ENCODE results near the gene BAX.

The BAX gene

DNA sequence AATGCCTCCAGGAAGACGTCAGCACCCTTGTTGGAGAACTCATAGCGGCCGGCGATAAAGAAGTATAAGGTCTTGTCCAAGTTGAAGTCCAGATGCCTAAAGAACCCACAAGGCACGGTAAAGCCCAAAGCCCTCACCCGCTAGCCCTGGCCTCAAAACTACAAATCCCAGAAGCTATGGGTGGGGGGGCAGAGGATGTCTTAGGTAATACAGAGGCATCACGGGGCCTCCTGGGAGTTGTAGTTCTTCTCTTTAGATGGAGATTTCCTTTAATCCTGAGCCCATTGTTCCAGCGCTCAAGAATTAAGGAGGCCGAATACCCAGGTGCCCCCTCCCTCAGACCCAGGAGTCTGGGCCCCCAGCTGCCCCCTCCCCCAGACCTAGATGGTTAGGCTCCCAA is 27.6 kb downstream of the BAX start:
- TF ChIP-seq, protein P1, sequence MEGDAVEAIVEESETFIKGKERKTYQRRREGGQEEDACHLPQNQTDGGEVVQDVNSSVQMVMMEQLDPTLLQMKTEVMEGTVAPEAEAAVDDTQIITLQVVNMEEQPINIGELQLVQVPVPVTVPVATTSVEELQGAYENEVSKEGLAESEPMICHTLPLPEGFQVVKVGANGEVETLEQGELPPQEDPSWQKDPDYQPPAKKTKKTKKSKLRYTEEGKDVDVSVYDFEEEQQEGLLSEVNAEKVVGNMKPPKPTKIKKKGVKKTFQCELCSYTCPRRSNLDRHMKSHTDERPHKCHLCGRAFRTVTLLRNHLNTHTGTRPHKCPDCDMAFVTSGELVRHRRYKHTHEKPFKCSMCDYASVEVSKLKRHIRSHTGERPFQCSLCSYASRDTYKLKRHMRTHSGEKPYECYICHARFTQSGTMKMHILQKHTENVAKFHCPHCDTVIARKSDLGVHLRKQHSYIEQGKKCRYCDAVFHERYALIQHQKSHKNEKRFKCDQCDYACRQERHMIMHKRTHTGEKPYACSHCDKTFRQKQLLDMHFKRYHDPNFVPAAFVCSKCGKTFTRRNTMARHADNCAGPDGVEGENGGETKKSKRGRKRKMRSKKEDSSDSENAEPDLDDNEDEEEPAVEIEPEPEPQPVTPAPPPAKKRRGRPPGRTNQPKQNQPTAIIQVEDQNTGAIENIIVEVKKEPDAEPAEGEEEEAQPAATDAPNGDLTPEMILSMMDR (IDR thresholded peaks at IDR 0.05) = no peak
- Histone ChIP-seq H3K27me3 (ENCODE audit: control insufficient read depth, insufficient read depth, low read length) (no peaks in the 10 kb centered on the region), H3K4me2 (ENCODE audit: low read length) (no peak overlapping the region), H3K4me1 (no peaks in the 10 kb centered on the region), H2AFZ (no peak overlapping the region), H3K27ac (no peak overlapping the region), H3K9me3 (ENCODE audit: control insufficient read depth, low read length) (no peaks in the 10 kb centered on the region), H3K79me2 (no peaks in the 10 kb centered on the region), H3K4me3 (ENCODE audit: low read depth, low read length) (no peak overlapping the region), H3K9ac (no peak overlapping the region), H3K36me3 (ENCODE audit: control insufficient read depth, insufficient read depth, low read length) (no peaks in the 10 kb centered on the region)

DNA sequence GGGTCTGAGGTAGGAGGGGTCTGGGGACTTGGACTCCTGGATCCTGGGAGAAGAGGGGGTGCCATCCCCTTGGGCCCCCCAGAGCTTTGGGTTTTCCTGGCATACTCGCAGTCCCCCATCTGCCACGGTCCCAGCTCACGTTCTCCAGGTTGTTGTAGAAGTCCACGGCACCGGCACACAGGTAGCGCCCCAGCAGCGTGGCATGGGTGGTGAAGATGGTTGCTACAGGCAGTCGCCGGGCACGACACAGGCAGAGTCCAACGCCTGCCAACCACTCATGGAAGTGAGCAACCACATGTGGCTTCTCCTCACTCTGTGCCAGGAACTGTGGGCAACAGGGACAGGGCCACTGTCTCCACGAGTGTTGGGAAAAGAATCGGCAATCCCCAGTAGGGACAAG is 31.0 kb downstream of the BAX start:
- TF ChIP-seq, protein P1 (IDR thresholded peaks at IDR 0.05) = no peak
- Histone ChIP-seq H3K4me2 (ENCODE audit: low read length) (no peak overlapping the region), H3K27ac (no peak overlapping the region), H3K27me3 (ENCODE audit: control insufficient read depth, insufficient read depth, low read length) (no peaks in the 10 kb centered on the region), H3K9ac (no peak overlapping the region), H3K4me1 (no peaks in the 10 kb centered on the region), H3K9me3 (ENCODE audit: control insufficient read depth, low read length) (no peaks in the 10 kb centered on the region), H3K36me3 (ENCODE audit: control insufficient read depth, insufficient read depth, low read length) (no peaks in the 10 kb centered on the region), H3K4me3 (ENCODE audit: low read depth, low read length) (no peak overlapping the region), H2AFZ (no peak overlapping the region), H3K79me2 (no peaks in the 10 kb centered on the region)

DNA sequence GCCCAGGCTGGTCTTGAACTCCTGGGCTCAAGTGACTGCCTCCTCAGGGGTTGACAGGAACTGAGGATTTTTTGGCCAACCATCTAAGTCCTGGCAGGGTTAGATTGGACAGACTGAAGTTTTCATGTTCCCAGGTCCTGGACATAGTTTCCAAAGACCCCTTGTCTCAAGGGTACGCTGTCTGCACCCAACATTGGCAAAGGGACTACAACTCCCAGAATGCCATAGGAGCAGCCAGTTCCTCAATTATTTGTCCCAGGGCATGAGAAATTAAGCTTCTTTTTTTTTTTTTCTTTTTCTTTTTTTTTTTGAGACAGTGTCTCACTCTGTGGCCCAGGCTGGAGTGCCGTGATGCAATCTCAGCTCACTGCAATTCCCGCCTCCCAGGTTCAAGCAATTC is 31.5 kb downstream of the BAX start:
- Histone ChIP-seq H3K9ac (no peak overlapping the region), H3K36me3 (ENCODE audit: control insufficient read depth, insufficient read depth, low read length) (no peaks in the 10 kb centered on the region), H3K4me2 (ENCODE audit: low read length) (no peak overlapping the region), H3K79me2 (no peaks in the 10 kb centered on the region), H3K27me3 (ENCODE audit: control insufficient read depth, insufficient read depth, low read length) (no peaks in the 10 kb centered on the region), H3K4me1 (no peaks in the 10 kb centered on the region), H3K4me3 (ENCODE audit: low read depth, low read length) (no peak overlapping the region), H2AFZ (no peak overlapping the region), H3K27ac (no peak overlapping the region), H3K9me3 (ENCODE audit: control insufficient read depth, low read length) (no peaks in the 10 kb centered on the region)
- TF ChIP-seq, protein P1 (IDR thresholded peaks at IDR 0.05) = no peak

DNA sequence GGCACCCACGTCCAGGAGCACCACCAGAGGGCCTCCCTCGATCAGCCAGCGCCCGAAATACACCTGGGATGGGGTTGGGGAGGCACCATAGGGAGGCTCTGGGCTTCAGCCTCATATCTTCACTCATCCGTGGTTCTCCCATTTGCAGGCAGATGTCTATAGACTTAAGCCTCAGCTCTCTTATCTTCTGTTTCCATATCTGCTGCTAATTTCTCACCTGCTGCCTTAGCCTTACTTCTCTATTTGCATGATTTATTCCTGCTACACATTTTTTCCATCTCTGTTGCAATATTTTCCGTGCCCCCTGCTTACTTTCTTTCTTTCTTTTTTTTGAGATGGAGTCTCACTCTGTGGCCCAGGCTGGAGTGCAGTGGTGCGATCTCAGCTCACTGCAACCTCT is 32.6 kb downstream of the BAX start:
- Histone ChIP-seq H3K9me3 (ENCODE audit: control insufficient read depth, low read length) (no peaks in the 10 kb centered on the region), H3K27me3 (ENCODE audit: control insufficient read depth, insufficient read depth, low read length) (no peaks in the 10 kb centered on the region), H3K4me3 (ENCODE audit: low read depth, low read length) (no peak overlapping the region), H3K79me2 (peaks cover 4% of the 10 kb centered on the region), H3K4me1 (no peaks in the 10 kb centered on the region), H3K27ac (no peak overlapping the region), H2AFZ (no peak overlapping the region), H3K36me3 (ENCODE audit: control insufficient read depth, insufficient read depth, low read length) (no peaks in the 10 kb centered on the region), H3K4me2 (ENCODE audit: low read length) (no peak overlapping the region), H3K9ac (no peak overlapping the region)
- TF ChIP-seq, protein P1 (IDR thresholded peaks at IDR 0.05) = no peak

DNA sequence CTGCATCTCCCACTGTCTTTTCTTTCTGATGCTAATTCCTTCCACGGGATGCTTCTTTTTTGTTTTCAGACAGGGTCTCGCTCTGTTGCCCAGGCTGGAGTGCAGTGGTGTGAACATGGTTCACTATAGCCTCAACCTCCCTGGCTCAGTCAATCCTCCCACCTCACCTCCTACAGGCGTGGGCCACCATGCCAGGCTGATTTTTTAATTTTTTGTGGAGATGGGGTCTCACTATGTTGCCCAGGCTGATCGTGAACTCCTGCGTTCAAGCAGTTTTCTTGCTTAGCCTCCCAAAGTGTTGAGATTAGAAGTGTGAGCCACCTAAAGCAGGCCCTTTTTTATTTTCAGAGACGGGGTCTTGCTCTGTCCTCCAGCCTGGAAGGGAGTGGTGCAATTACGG is 33.6 kb downstream of the BAX start:
- Histone ChIP-seq H3K4me3 (ENCODE audit: low read depth, low read length) (no peak overlapping the region), H3K9ac (no peak overlapping the region), H2AFZ (no peak overlapping the region), H3K27ac (no peak overlapping the region), H3K36me3 (ENCODE audit: control insufficient read depth, insufficient read depth, low read length) (no peaks in the 10 kb centered on the region), H3K27me3 (ENCODE audit: control insufficient read depth, insufficient read depth, low read length) (no peaks in the 10 kb centered on the region), H3K4me1 (no peaks in the 10 kb centered on the region), H3K9me3 (ENCODE audit: control insufficient read depth, low read length) (no peaks in the 10 kb centered on the region), H3K4me2 (ENCODE audit: low read length) (no peak overlapping the region), H3K79me2 (peaks cover 9% of the 10 kb centered on the region)
- TF ChIP-seq, protein P1 (IDR thresholded peaks at IDR 0.05) = no peak
